Testis (tissue), 3 donors: ENCODE results near the gene ANKRD45. TPM values are rescaled to one million over a fixed set of nuclear protein-coding genes. Genes with fewer than 3 reads are reported as not detected.
"Not testable (repeated sequence)": the region's sequence is repeated elsewhere in the genome, so short reads cannot be mapped to it uniquely, and the experiment has no call there.

ENCODE experiments used
- DNase-seq: peaks from one replicate; pipeline ENCODE4 v3.0.0-alpha.2; 2019
- H3K27ac ChIP-seq, 2 donors: fragments of 200-600 bp; sonication (generic); one replicate each; pipeline ENCODE4 v1.5.1; 2019
- H3K27me3 ChIP-seq: fragments of 200-600 bp; sonication (generic); one replicate; pipeline ENCODE4 v1.5.1; 2019
- H3K36me3 ChIP-seq: fragments of 200-600 bp; sonication (generic); one replicate; pipeline ENCODE4 v1.5.1; 2017; ENCODE audit warnings: low read depth; ENCODE audit errors: missing control alignments
- H3K4me1 ChIP-seq: fragments of 200-600 bp; sonication (generic); one replicate; pipeline ENCODE4 v1.5.1; 2019
- H3K4me3 ChIP-seq, 2 donors: fragments of 200-600 bp; sonication (generic); one replicate each; pipeline ENCODE4 v1.5.1; 2017 to 2019
- H3K9me3 ChIP-seq: fragments of 200-600 bp; sonication (generic); one replicate; pipeline ENCODE4 v1.5.1; 2017
- CTCF ChIP-seq, 3 experiments: fragments of 450-650 bp in 2 of 3; fragments of 200-600 bp in 1 of 3; sonication (generic) in 1 of 3; IDR thresholded peaks; one replicate each; pipeline ENCODE4 v1.5.1; 2016 to 2019; ENCODE audit warnings: antibody characterized with exemption in 3 of 3, mild to moderate bottlenecking in 2 of 3, moderate library complexity in 1 of 3
- POLR2A ChIP-seq: fragments of 450-650 bp; IDR thresholded peaks from one replicate; pipeline ENCODE4 v1.6.1; 2017; ENCODE audit warnings: antibody characterized with exemption, mild to moderate bottlenecking, moderate library complexity
- WGBS, 2 donors: methylation state at CpG; one replicate each; pipeline ENCODE4 v1.1.5; 2018; 5-methylcytosine and 5-hydroxymethylcytosine counted together
- intact Hi-C: fragments of 100-400 bp; cut with DNase I; formaldehyde crosslinking; loops from one replicate; pipeline ENCODE4 v1.15.1; 2023; ENCODE audit warnings: low total_unique reads
- polyA plus RNA-seq: library from polyadenylated mRNA; stranded (reverse); fragments of 350-450 nt; fragmentation: Illumina TruSeq; extraction: RNeasy Lipid Tissue Mini Kit (QIAGEN cat#74804); gene quantifications from one replicate; pipeline ENCODE4 v1.2.3, GENCODE V29; 2014; ENCODE audit warnings: low read depth, low replicate concordance; ENCODE audit not compliant: insufficient read depth
- total RNA-seq, 2 donors: library from RNA; depleted of rRNA; stranded (reverse); fragments of >200 nt; gene quantifications; one replicate each; pipeline ENCODE4 v1.2.3, GENCODE V29; 2016

ANKRD45 gene
- total and polyA plus RNA-seq, 3 donors from 2014 or later = 6.7 to 37.9 (median 8.4) TPM

GRCh38 chr1:173635116-173635515, 34.5 kb downstream of the ANKRD45 start, which contains the start of gene TEX50:
TSS of gene TEX50 (plus strand) at chr1:173635338. CDS start at chr1:173635522, 184 bp downstream.
- 89 to 92% methylated on average over 1 of the region's 1 CpG for WGBS, 2 donors
- intact Hi-C loops = no loop called here

GRCh38 chr1:173628888-173629287, 40.8 kb downstream of the ANKRD45 start:
- WGBS, 2 donors = 90 to 93% methylated on average over 3 of the region's 3 CpGs
- no peak for DNase-seq
- H3K27ac ChIP-seq = no peak overlapping the region
- H3K36me3 ChIP-seq = no peaks in the 10 kb centered on the region
- H3K4me1 ChIP-seq = no peaks in the 10 kb centered on the region
- no peaks in the 10 kb centered on the region for H3K9me3 ChIP-seq
- intact Hi-C loops = no loop called here
- no peaks in the 10 kb centered on the region for H3K27me3 ChIP-seq
- TF ChIP-seq CTCF (IDR thresholded peaks at IDR 0.05) = no peak
- no peak for TF ChIP-seq POLR2A
- no peak overlapping the region for H3K4me3 ChIP-seq

More at GRCh38 chr1:173635116-173635515, 34.5 kb downstream of the ANKRD45 start, which contains the start of gene TEX50:
- no peaks in the 10 kb centered on the region for H3K27me3 ChIP-seq
- TF ChIP-seq POLR2A = no peak
- TF ChIP-seq CTCF (IDR thresholded peaks at IDR 0.05) = no peak
- H3K4me1 ChIP-seq = no peaks in the 10 kb centered on the region
- no peak within 1 kb of the TSS for H3K4me3 ChIP-seq
- no peaks in the 10 kb centered on the region for H3K9me3 ChIP-seq
- H3K27ac ChIP-seq = no peak within 1 kb of the TSS
- H3K36me3 ChIP-seq = no peaks in the 10 kb centered on the region
- DNase-seq = no peak

GRCh38 chr1:173627269-173627668, 42.4 kb downstream of the ANKRD45 start:
- DNase-seq = no peak
- no peak overlapping the region for H3K27ac ChIP-seq
- TF ChIP-seq POLR2A (no peak), CTCF (IDR thresholded peaks at IDR 0.05) (no peak)
- intact Hi-C loops = no loop called here
- H3K36me3 ChIP-seq = no peaks in the 10 kb centered on the region
- H3K4me1 ChIP-seq = no peaks in the 10 kb centered on the region
- H3K9me3 ChIP-seq = no peaks in the 10 kb centered on the region
- H3K4me3 ChIP-seq = no peak overlapping the region
- H3K27me3 ChIP-seq = no peaks in the 10 kb centered on the region

- no peak for TF ChIP-seq POLR2A
- TF ChIP-seq CTCF (IDR thresholded peaks at IDR 0.05) = no peak
Observed at GRCh38 chr1:173616859-173617258, 52.8 kb downstream of the ANKRD45 start.

GRCh38 chr1:173613086-173613485, 56.6 kb downstream of the ANKRD45 start:
- H3K4me1 ChIP-seq, intact Hi-C loops, H3K36me3 ChIP-seq, DNase-seq, H3K27ac ChIP-seq, H3K9me3 ChIP-seq, H3K27me3 ChIP-seq: not testable (repeated sequence)
- WGBS, 2 donors = 57 to 85% methylated on average over 9 to 26 of the region's 32 CpGs
- H3K4me3 ChIP-seq = peak overlapping the region in 1 of 2 donors; percentile 29

More at GRCh38 chr1:173616859-173617258, 52.8 kb downstream of the ANKRD45 start:
- no peak overlapping the region for H3K4me3 ChIP-seq
- H3K27me3 ChIP-seq = no peaks in the 10 kb centered on the region
- H3K9me3 ChIP-seq = no peaks in the 10 kb centered on the region
- H3K27ac ChIP-seq = no peak overlapping the region
- no peak for DNase-seq
- no peaks in the 10 kb centered on the region for H3K4me1 ChIP-seq
- WGBS, 2 donors = 85 to 98% methylated on average over 4 of the region's 4 CpGs
- intact Hi-C loops = no loop called here
- no peaks in the 10 kb centered on the region for H3K36me3 ChIP-seq
